AG09309 (cell line): Measurements from ENCODE around the gene L3MBTL2.

Source experiments
- DNase-seq: peaks from one replicate; pipeline ENCODE4 v3.0.0-alpha.2; 2010; ENCODE audit warnings: low read depth
- H3K4me3 ChIP-seq: 2 replicates; pipeline ENCODE4 v1.5.1; 2011; ENCODE audit warnings: mild to moderate bottlenecking, low read depth, low read length, moderate library complexity; ENCODE audit not compliant: control insufficient read depth
- CTCF ChIP-seq: IDR thresholded peaks from 2 replicates; pipeline ENCODE4 v1.5.1; 2011; ENCODE audit warnings: mild to moderate bottlenecking, low read depth, low read length, inconsistent platforms; ENCODE audit not compliant: insufficient read depth, control insufficient read depth; ENCODE audit errors: missing control alignments

L3MBTL2 gene

GRCh38 chr22:41206719-41207118, 1.6 kb downstream of the L3MBTL2 start:
- DNase-seq = no peak
- H3K4me3 ChIP-seq = no peak overlapping the region

GRCh38 chr22:41215409-41215808, 10.3 kb downstream of the L3MBTL2 start:
- H3K4me3 ChIP-seq = no peak overlapping the region
- no peak for TF ChIP-seq CTCF
- no peak for DNase-seq

More at GRCh38 chr22:41206719-41207118, 1.6 kb downstream of the L3MBTL2 start:
- no peak for TF ChIP-seq CTCF

GRCh38 chr22:41215926-41216325, 10.8 kb downstream of the L3MBTL2 start:
- H3K4me3 ChIP-seq = peak overlapping the region; percentile 8; the same call in 1 of the 2 replicates
- DNase-seq = no peak
- no peak for TF ChIP-seq CTCF

GRCh38 chr22:41216984-41217383, 11.9 kb downstream of the L3MBTL2 start:
- no peak for TF ChIP-seq CTCF
- H3K4me3 ChIP-seq = peak overlapping the region; percentile 7; the same call in 1 of the 2 replicates
- no peak for DNase-seq

- DNase-seq = peak; percentile 64
- H3K4me3 ChIP-seq = no peak overlapping the region; the same call in 1 of the 2 replicates
- no peak for TF ChIP-seq CTCF
These were observed 12.5 kb downstream of the L3MBTL2 start for GRCh38 chr22:41217553-41218157.

GRCh38 chr22:41222846-41223507, 17.9 kb downstream of the L3MBTL2 start:
- H3K4me3 ChIP-seq = no peak overlapping the region
- no peak for TF ChIP-seq CTCF
- DNase-seq = no peak

GRCh38 chr22:41223535-41223934, 18.4 kb downstream of the L3MBTL2 start:
- TF ChIP-seq CTCF = no peak
- DNase-seq = no peak
- no peak overlapping the region for H3K4me3 ChIP-seq
